ENCODE measurements around the gene TXNIP.
A peak's percentile ranks its signal among the peaks of the same experiment; 100 is the strongest.

Gene TXNIP

GRCh38 chr1:145961109-145961424 is 35.3 kb downstream of the TXNIP start:
- H3K4me3 ChIP-seq (ENCODE audit: low read depth, low read length), result peak overlapping the region; percentile 84
- no peak overlapping the region for H3K27ac ChIP-seq (ENCODE audit: low read depth, low read length)
- H2AFZ ChIP-seq (ENCODE audit: low read length, unreplicated experiment), result peak overlapping the region; percentile 59

GRCh38 chr1:145960468-145961108 is 35.8 kb downstream of the TXNIP start:
- Histone ChIP-seq H3K27me3 (ENCODE audit: insufficient read depth, low read length) (no peaks in the 10 kb centered on the region), H3K4me3 (ENCODE audit: low read depth, low read length) (peak overlapping the region; percentile 84), H2AFZ (ENCODE audit: low read length, unreplicated experiment) (peak overlapping the region; percentile 59), H3K4me1 (ENCODE audit: control insufficient read depth, insufficient read depth, low read length, unreplicated experiment) (peaks cover 39% of the 10 kb centered on the region), H3K36me3 (ENCODE audit: insufficient read depth, low read length) (no peaks in the 10 kb centered on the region), H3K27ac (ENCODE audit: low read depth, low read length) (no peak overlapping the region), H3K79me2 (ENCODE audit: control insufficient read depth, insufficient read depth, low read length, unreplicated experiment) (peaks cover 17% of the 10 kb centered on the region)

More at GRCh38 chr1:145961109-145961424, 35.3 kb downstream of the TXNIP start:
- Histone ChIP-seq H3K27me3 (ENCODE audit: insufficient read depth, low read length) (no peaks in the 10 kb centered on the region), H3K79me2 (ENCODE audit: control insufficient read depth, insufficient read depth, low read length, unreplicated experiment) (peaks cover 12% of the 10 kb centered on the region), H3K4me1 (ENCODE audit: control insufficient read depth, insufficient read depth, low read length, unreplicated experiment) (peaks cover 34% of the 10 kb centered on the region), H3K36me3 (ENCODE audit: insufficient read depth, low read length) (no peaks in the 10 kb centered on the region)

GRCh38 chr1:145959957-145960467 is 36.4 kb downstream of the TXNIP start:
- peak overlapping the region; percentile 84 for H3K4me3 ChIP-seq (ENCODE audit: low read depth, low read length)
- no peak overlapping the region for H3K27ac ChIP-seq (ENCODE audit: low read depth, low read length)
- H3K27me3 ChIP-seq (ENCODE audit: insufficient read depth, low read length), result no peaks in the 10 kb centered on the region
- no peak overlapping the region for H2AFZ ChIP-seq (ENCODE audit: low read length, unreplicated experiment)
- H3K79me2 ChIP-seq (ENCODE audit: control insufficient read depth, insufficient read depth, low read length, unreplicated experiment), result peaks cover 22% of the 10 kb centered on the region
- peaks cover 39% of the 10 kb centered on the region for H3K4me1 ChIP-seq (ENCODE audit: control insufficient read depth, insufficient read depth, low read length, unreplicated experiment)
- no peaks in the 10 kb centered on the region for H3K36me3 ChIP-seq (ENCODE audit: insufficient read depth, low read length)

GRCh38 chr1:145959333-145959732 is 37.0 kb downstream of the TXNIP start:
- Histone ChIP-seq H3K79me2 (ENCODE audit: control insufficient read depth, insufficient read depth, low read length, unreplicated experiment) (peaks cover 29% of the 10 kb centered on the region), H3K36me3 (ENCODE audit: insufficient read depth, low read length) (no peaks in the 10 kb centered on the region), H2AFZ (ENCODE audit: low read length, unreplicated experiment) (no peak overlapping the region), H3K4me1 (ENCODE audit: control insufficient read depth, insufficient read depth, low read length, unreplicated experiment) (peaks cover 45% of the 10 kb centered on the region), H3K27me3 (ENCODE audit: insufficient read depth, low read length) (no peaks in the 10 kb centered on the region), H3K4me3 (ENCODE audit: low read depth, low read length) (no peak overlapping the region; the same call in 1 of the 2 replicates), H3K27ac (ENCODE audit: low read depth, low read length) (no peak overlapping the region)

- Histone ChIP-seq H3K36me3 (ENCODE audit: insufficient read depth, low read length) (no peaks in the 10 kb centered on the region), H3K4me1 (ENCODE audit: control insufficient read depth, insufficient read depth, low read length, unreplicated experiment) (peaks cover 42% of the 10 kb centered on the region), H3K27me3 (ENCODE audit: insufficient read depth, low read length) (no peaks in the 10 kb centered on the region), H2AFZ (ENCODE audit: low read length, unreplicated experiment) (no peak overlapping the region), H3K79me2 (ENCODE audit: control insufficient read depth, insufficient read depth, low read length, unreplicated experiment) (peaks cover 35% of the 10 kb centered on the region), H3K4me3 (ENCODE audit: low read depth, low read length) (no peak overlapping the region), H3K27ac (ENCODE audit: low read depth, low read length) (no peak overlapping the region)
These were observed 37.6 kb downstream of the TXNIP start for GRCh38 chr1:145958734-145959133.

- Histone ChIP-seq H2AFZ (ENCODE audit: low read length, unreplicated experiment) (peak within 1 kb of the TSS; percentile 63), H3K27ac (ENCODE audit: low read depth, low read length) (peak within 1 kb of the TSS; percentile 86), H3K36me3 (ENCODE audit: insufficient read depth, low read length) (no peaks in the 10 kb centered on the region), H3K4me1 (ENCODE audit: control insufficient read depth, insufficient read depth, low read length, unreplicated experiment) (peaks cover 32% of the 10 kb centered on the region), H3K27me3 (ENCODE audit: insufficient read depth, low read length) (no peaks in the 10 kb centered on the region), H3K79me2 (ENCODE audit: control insufficient read depth, insufficient read depth, low read length, unreplicated experiment) (peaks cover 41% of the 10 kb centered on the region), H3K4me3 (ENCODE audit: low read depth, low read length) (peak within 1 kb of the TSS; percentile 85)
These were observed 38.7 kb downstream of the TXNIP start, which contains the start of gene LIX1L for GRCh38 chr1:145957443-145958319. TSS of gene LIX1L (minus strand) at chr1:145958017. CDS start at chr1:145957927, 90 bp downstream.

GRCh38 chr1:145956781-145957442 is 39.5 kb downstream of the TXNIP start:
- Histone ChIP-seq H3K4me3 (ENCODE audit: low read depth, low read length) (peak overlapping the region; percentile 85), H3K4me1 (ENCODE audit: control insufficient read depth, insufficient read depth, low read length, unreplicated experiment) (peaks cover 30% of the 10 kb centered on the region), H3K27me3 (ENCODE audit: insufficient read depth, low read length) (no peaks in the 10 kb centered on the region), H3K79me2 (ENCODE audit: control insufficient read depth, insufficient read depth, low read length, unreplicated experiment) (peaks cover 42% of the 10 kb centered on the region), H2AFZ (ENCODE audit: low read length, unreplicated experiment) (peak overlapping the region; percentile 63), H3K27ac (ENCODE audit: low read depth, low read length) (peak overlapping the region; percentile 86), H3K36me3 (ENCODE audit: insufficient read depth, low read length) (no peaks in the 10 kb centered on the region)

GRCh38 chr1:145956361-145956760 is 40.0 kb downstream of the TXNIP start:
- Histone ChIP-seq H3K27me3 (ENCODE audit: insufficient read depth, low read length) (no peaks in the 10 kb centered on the region), H3K27ac (ENCODE audit: low read depth, low read length) (peak overlapping the region; percentile 86), H3K4me1 (ENCODE audit: control insufficient read depth, insufficient read depth, low read length, unreplicated experiment) (peaks cover 30% of the 10 kb centered on the region), H3K79me2 (ENCODE audit: control insufficient read depth, insufficient read depth, low read length, unreplicated experiment) (peaks cover 44% of the 10 kb centered on the region), H3K36me3 (ENCODE audit: insufficient read depth, low read length) (no peaks in the 10 kb centered on the region), H3K4me3 (ENCODE audit: low read depth, low read length) (peak overlapping the region; percentile 85), H2AFZ (ENCODE audit: low read length, unreplicated experiment) (peak overlapping the region; percentile 43)

- Histone ChIP-seq H3K79me2 (ENCODE audit: control insufficient read depth, insufficient read depth, low read length, unreplicated experiment) (peaks cover 44% of the 10 kb centered on the region), H2AFZ (ENCODE audit: low read length, unreplicated experiment) (peak overlapping the region; percentile 31), H3K36me3 (ENCODE audit: insufficient read depth, low read length) (no peaks in the 10 kb centered on the region), H3K27me3 (ENCODE audit: insufficient read depth, low read length) (no peaks in the 10 kb centered on the region), H3K4me3 (ENCODE audit: low read depth, low read length) (peak overlapping the region; percentile 85), H3K4me1 (ENCODE audit: control insufficient read depth, insufficient read depth, low read length, unreplicated experiment) (peaks cover 30% of the 10 kb centered on the region), H3K27ac (ENCODE audit: low read depth, low read length) (peak overlapping the region; percentile 86; the same call in 1 of the 2 replicates)
These were observed 40.9 kb downstream of the TXNIP start for GRCh38 chr1:145955436-145955835.

- Histone ChIP-seq H2AFZ (ENCODE audit: low read length, unreplicated experiment) (no peak overlapping the region), H3K27me3 (ENCODE audit: insufficient read depth, low read length) (no peaks in the 10 kb centered on the region), H3K4me3 (ENCODE audit: low read depth, low read length) (no peak overlapping the region), H3K79me2 (ENCODE audit: control insufficient read depth, insufficient read depth, low read length, unreplicated experiment) (peaks cover 49% of the 10 kb centered on the region), H3K27ac (ENCODE audit: low read depth, low read length) (no peak overlapping the region), H3K36me3 (ENCODE audit: insufficient read depth, low read length) (no peaks in the 10 kb centered on the region), H3K4me1 (ENCODE audit: control insufficient read depth, insufficient read depth, low read length, unreplicated experiment) (peaks cover 29% of the 10 kb centered on the region)
These were observed 42.5 kb downstream of the TXNIP start for GRCh38 chr1:145953861-145954260.
